HL-60 (cell line): ENCODE measurements around the gene TEAD4.

Experiments used
- CTCF ChIP-seq: IDR thresholded peaks from one replicate; pipeline ENCODE4 v1.5.1; 2011; ENCODE audit warnings: low read length, control low read depth, inconsistent platforms; ENCODE audit not compliant: insufficient read depth
- POLR2AphosphoS5 ChIP-seq: IDR thresholded peaks from 2 replicates; pipeline ENCODE4 v1.6.1; 2012; ENCODE audit warnings: low read depth
- SPI1 ChIP-seq: IDR thresholded peaks from 2 replicates; pipeline ENCODE4 v1.6.1; 2012; ENCODE audit warnings: low read depth, mild to moderate bottlenecking, borderline replicate concordance

DNA sequence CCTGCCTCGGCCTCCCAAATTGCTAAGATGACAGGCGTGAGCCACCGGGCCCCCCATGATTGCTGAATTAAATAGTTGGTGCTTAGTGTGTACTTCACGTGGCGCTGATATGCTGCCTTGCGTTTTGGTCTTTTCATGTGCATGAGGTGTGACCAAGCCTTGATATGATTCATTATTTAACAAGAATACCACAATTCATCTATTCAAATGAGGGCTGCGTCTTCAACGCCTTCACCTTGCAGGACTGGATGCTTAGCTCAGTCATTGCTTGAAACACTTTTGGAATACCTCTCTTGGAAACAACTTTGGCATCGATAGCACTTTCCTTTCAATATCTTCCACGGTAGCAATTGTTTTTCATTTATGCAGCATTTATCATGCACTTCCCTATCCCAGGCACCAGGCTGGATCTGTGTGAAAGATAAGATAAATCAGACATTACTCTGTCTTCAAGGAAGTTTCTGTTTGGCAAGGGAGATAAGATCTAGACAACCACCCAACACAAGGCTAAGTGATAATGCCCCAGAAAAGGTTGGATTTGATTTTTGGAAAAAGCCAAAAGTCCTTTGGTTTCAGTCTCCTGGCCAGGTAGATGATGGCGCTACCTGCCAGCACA lies 1.3 kb upstream of the TEAD4 start:
- TF ChIP-seq POLR2AphosphoS5 (no peak), SPI1 (peak; percentile 18; the same call in 1 of the 2 replicates), CTCF (no peak)
